HEK293 (cell line): ENCODE data around the gene COL11A2.
A peak's percentile ranks its signal among the peaks of the same experiment; 100 is the strongest.

Experiments used
- GFI1B ChIP-seq: fragments of 450-650 bp; formaldehyde crosslinking; IDR thresholded peaks from 2 replicates; pipeline ENCODE4 v1.5.1; 2016; ENCODE audit warnings: missing biosample characterization, missing genetic modification characterization
- GLIS1 ChIP-seq: fragments of 450-650 bp; formaldehyde crosslinking; IDR thresholded peaks from 2 replicates; pipeline ENCODE4 v1.5.1; 2016; ENCODE audit warnings: missing biosample characterization, missing genetic modification characterization
- KLF1 ChIP-seq: fragments of 450-650 bp; formaldehyde crosslinking; IDR thresholded peaks from 2 replicates; pipeline ENCODE4 v1.5.1; 2016; ENCODE audit warnings: missing biosample characterization, missing genetic modification characterization
- KLF16 ChIP-seq: fragments of 450-650 bp; formaldehyde crosslinking; IDR thresholded peaks from 2 replicates; pipeline ENCODE4 v1.5.1; 2017; ENCODE audit warnings: missing biosample characterization, missing genetic modification characterization
- KLF8 ChIP-seq: fragments of 450-650 bp; formaldehyde crosslinking; IDR thresholded peaks from 2 replicates; pipeline ENCODE4 v1.5.1; 2016; ENCODE audit warnings: missing biosample characterization, missing genetic modification characterization
- OVOL3 ChIP-seq: fragments of 450-650 bp; formaldehyde crosslinking; IDR thresholded peaks from 2 replicates; pipeline ENCODE4 v1.5.1; 2016; ENCODE audit warnings: missing biosample characterization, missing genetic modification characterization
- PRDM1 ChIP-seq: fragments of 450-650 bp; formaldehyde crosslinking; IDR thresholded peaks from 2 replicates; pipeline ENCODE4; 2016; ENCODE audit warnings: missing biosample characterization, missing genetic modification characterization
- REST ChIP-seq: fragments of 450-650 bp; formaldehyde crosslinking; IDR thresholded peaks from 2 replicates; pipeline ENCODE4 v1.5.1; 2016; ENCODE audit warnings: missing biosample characterization, missing genetic modification characterization
- SP3 ChIP-seq: fragments of 450-650 bp; formaldehyde crosslinking; IDR thresholded peaks from 2 replicates; pipeline ENCODE4 v1.5.1; 2016; ENCODE audit warnings: missing biosample characterization, missing genetic modification characterization
- TRIM28 ChIP-seq: IDR thresholded peaks from 2 replicates; pipeline ENCODE4 v1.6.1; 2011; ENCODE audit warnings: low read length, control low read depth, borderline replicate concordance
- ZBTB6 ChIP-seq: fragments of 450-650 bp; formaldehyde crosslinking; IDR thresholded peaks from 2 replicates; pipeline ENCODE4 v1.5.1; 2017; ENCODE audit warnings: missing biosample characterization, missing genetic modification characterization
- ZBTB8A ChIP-seq: fragments of 450-650 bp; formaldehyde crosslinking; IDR thresholded peaks from 2 replicates; pipeline ENCODE4 v1.5.1; 2016; ENCODE audit warnings: missing biosample characterization, missing genetic modification characterization
- ZFP41 ChIP-seq: fragments of 450-650 bp; formaldehyde crosslinking; IDR thresholded peaks from 2 replicates; pipeline ENCODE4 v1.5.1; 2016; ENCODE audit warnings: missing biosample characterization, missing genetic modification characterization, borderline replicate concordance
- ZNF146 ChIP-seq: fragments of 450-650 bp; formaldehyde crosslinking; IDR thresholded peaks from 2 replicates; pipeline ENCODE4 v1.5.1; 2016; ENCODE audit warnings: missing biosample characterization, missing genetic modification characterization
- ZNF202 ChIP-seq: fragments of 450-650 bp; formaldehyde crosslinking; IDR thresholded peaks from 2 replicates; pipeline ENCODE4 v1.5.1; 2016; ENCODE audit warnings: missing biosample characterization, missing genetic modification characterization, borderline replicate concordance
- ZNF248 ChIP-seq: fragments of 450-650 bp; formaldehyde crosslinking; IDR thresholded peaks from 2 replicates; pipeline ENCODE4 v1.5.1; 2017; ENCODE audit warnings: missing biosample characterization, missing genetic modification characterization
- ZNF292 ChIP-seq: fragments of 450-650 bp; formaldehyde crosslinking; IDR thresholded peaks from 2 replicates; pipeline ENCODE4 v1.5.1; 2016; ENCODE audit warnings: low read depth, missing biosample characterization, missing genetic modification characterization, borderline replicate concordance
- ZNF354C ChIP-seq: fragments of 450-650 bp; formaldehyde crosslinking; IDR thresholded peaks from 2 replicates; pipeline ENCODE4 v1.5.1; 2016; ENCODE audit warnings: missing biosample characterization, missing genetic modification characterization, low read depth, borderline replicate concordance
- ZNF362 ChIP-seq: fragments of 450-650 bp; formaldehyde crosslinking; IDR thresholded peaks from 2 replicates; pipeline ENCODE4 v1.5.1; 2016; ENCODE audit warnings: missing biosample characterization, missing genetic modification characterization
- ZNF423 ChIP-seq: fragments of 450-650 bp; formaldehyde crosslinking; IDR thresholded peaks from 2 replicates; pipeline ENCODE4 v1.5.1; 2016; ENCODE audit warnings: missing biosample characterization, missing genetic modification characterization
- ZNF433 ChIP-seq: fragments of 450-650 bp; formaldehyde crosslinking; IDR thresholded peaks from 2 replicates; pipeline ENCODE4 v1.5.1; 2016; ENCODE audit warnings: missing biosample characterization, missing genetic modification characterization, low read depth
- ZNF449 ChIP-seq: fragments of 450-650 bp; formaldehyde crosslinking; IDR thresholded peaks from 2 replicates; pipeline ENCODE4 v1.5.1; 2017; ENCODE audit warnings: missing biosample characterization, mild to moderate bottlenecking, missing genetic modification characterization, moderate library complexity
- ZNF518A ChIP-seq: fragments of 450-650 bp; formaldehyde crosslinking; conservative IDR thresholded peaks from 2 replicates; pipeline ENCODE4 v1.5.1; 2016; ENCODE audit warnings: low read depth, missing biosample characterization, missing genetic modification characterization
- ZNF548 ChIP-seq: fragments of 450-650 bp; formaldehyde crosslinking; IDR thresholded peaks from 2 replicates; pipeline ENCODE4 v1.5.1; 2016; ENCODE audit warnings: missing biosample characterization, missing genetic modification characterization
- ZNF610 ChIP-seq: fragments of 450-650 bp; formaldehyde crosslinking; IDR thresholded peaks from 2 replicates; pipeline ENCODE4 v1.5.1; 2016; ENCODE audit warnings: missing biosample characterization, missing genetic modification characterization, borderline replicate concordance
- ZNF624 ChIP-seq: fragments of 450-650 bp; formaldehyde crosslinking; IDR thresholded peaks from 2 replicates; pipeline ENCODE4 v1.5.1; 2017; ENCODE audit warnings: missing biosample characterization, missing genetic modification characterization
- ZNF654 ChIP-seq: fragments of 450-650 bp; formaldehyde crosslinking; IDR thresholded peaks from 2 replicates; pipeline ENCODE4 v1.5.1; 2016; ENCODE audit warnings: low read depth, missing biosample characterization, missing genetic modification characterization
- ZNF747 ChIP-seq: fragments of 450-650 bp; formaldehyde crosslinking; IDR thresholded peaks from 2 replicates; pipeline ENCODE4 v1.5.1; 2016; ENCODE audit warnings: missing biosample characterization, missing genetic modification characterization

The COL11A2 gene

GRCh38 chr6:33208091-33208967 is 16.1 kb upstream of the COL11A2 start, which contains the start of gene RING1 (continued):
- no peak for TF ChIP-seq ZNF518A
- peak; percentile 71 for TF ChIP-seq ZNF423
- no peak for TF ChIP-seq ZNF202 (tag by site-specific recombination)
- no peak for TF ChIP-seq ZNF654 (tag by site-specific recombination)
- no peak for TF ChIP-seq PRDM1
- no peak for TF ChIP-seq ZNF624 (tag by site-specific recombination)
- TF ChIP-seq ZNF548 = no peak
- no peak; the same call in 1 of the 2 replicates for TF ChIP-seq KLF1 (tag by site-specific recombination)
- no peak for TF ChIP-seq ZFP41
- TF ChIP-seq OVOL3 = peak; percentile 57; the same call in 1 of the 2 replicates
- no peak for TF ChIP-seq ZNF292 (tag by site-specific recombination)
- no peak for TF ChIP-seq ZNF248 (tag by site-specific recombination)
- TF ChIP-seq ZNF449 = 0 out of 2 replicates have a peak, but pooled peaks have one; percentile 39
- no peak for TF ChIP-seq ZNF146 (tag by site-specific recombination)
- peak; percentile 58; the same call in 1 of the 2 replicates for TF ChIP-seq ZNF610 (tag by site-specific recombination)
- TF ChIP-seq ZNF362 (tag by site-specific recombination) = no peak
- TF ChIP-seq ZBTB8A (tag by site-specific recombination) = peak; percentile 40
- TF ChIP-seq ZNF747 (tag by site-specific recombination) = no peak
- TF ChIP-seq KLF8 (tag by site-specific recombination) = peak; percentile 67; the same call in 1 of the 2 replicates
- no peak for TF ChIP-seq ZNF433 (tag by site-specific recombination)
- peak; percentile 80 for TF ChIP-seq GLIS1 (tag by site-specific recombination)
- TF ChIP-seq TRIM28 = no peak
- TF ChIP-seq SP3 (tag by site-specific recombination) = peak; percentile 68
- TF ChIP-seq KLF16 = no peak
- TF ChIP-seq ZBTB6 (tag by site-specific recombination) = no peak
- TF ChIP-seq ZNF354C (tag by site-specific recombination) = no peak
- peak; percentile 51; the same call in 1 of the 2 replicates for TF ChIP-seq REST
- TF ChIP-seq GFI1B (tag by site-specific recombination) = no peak
